Smooth muscle cell (in vitro differentiated cells): ENCODE measurements around the gene TMEM253. TPM values are rescaled to one million over a fixed set of nuclear protein-coding genes. Genes with fewer than 3 reads are reported as not detected.
A peak's percentile ranks its signal among the peaks of the same experiment; 100 is the strongest.

Experiments used
- DNase-seq: peaks from one replicate; lab custom pipeline; 2025; ENCODE audit not compliant: unreplicated experiment; lab: John Stamatoyannopoulos, UW
- H2AFZ ChIP-seq: fragments of 200-600 bp; sonication (generic); 2 replicates; pipeline ENCODE4 v1.6.0; 2016; ENCODE audit warnings: antibody characterized with exemption, low read depth, mild to moderate bottlenecking
- H3F3A ChIP-seq: fragments of 200-600 bp; sonication (generic); 2 replicates; pipeline ENCODE4 v1.6.0; 2017; ENCODE audit warnings: antibody characterized with exemption, low read depth
- H3K27ac ChIP-seq: fragments of 200-600 bp; sonication (generic); 2 replicates; pipeline ENCODE4 v1.5.1; 2016; ENCODE audit warnings: low read depth, mild to moderate bottlenecking
- H3K27me3 ChIP-seq: fragments of 200-600 bp; sonication (generic); 2 replicates; pipeline ENCODE4 v1.6.1; 2016; ENCODE audit warnings: low read depth, mild to moderate bottlenecking
- H3K36me3 ChIP-seq: fragments of 200-600 bp; sonication (generic); 2 replicates; pipeline ENCODE4 v1.5.1; 2016; ENCODE audit warnings: low read depth
- H3K4me1 ChIP-seq: fragments of 200-600 bp; sonication (generic); 2 replicates; pipeline ENCODE4 v1.5.1; 2016; ENCODE audit warnings: low read depth
- H3K4me2 ChIP-seq: fragments of 200-600 bp; sonication (generic); 2 replicates; pipeline ENCODE4 v1.6.0; 2016; ENCODE audit warnings: mild to moderate bottlenecking
- H3K4me3 ChIP-seq: fragments of 200-600 bp; sonication (generic); 2 replicates; pipeline ENCODE4 v1.5.1; 2016; ENCODE audit warnings: mild to moderate bottlenecking
- H3K79me2 ChIP-seq: fragments of 200-600 bp; sonication (generic); 2 replicates; pipeline ENCODE4 v1.6.0; 2016; ENCODE audit warnings: low read depth, mild to moderate bottlenecking
- H3K9ac ChIP-seq: fragments of 200-600 bp; sonication (generic); 2 replicates; pipeline ENCODE4 v1.6.0; 2016; ENCODE audit warnings: low read depth
- H3K9me3 ChIP-seq: fragments of 200-600 bp; sonication (generic); replicated peaks from 2 replicates; pipeline ENCODE4 v1.5.1; 2016; ENCODE audit warnings: low read depth
- H4K20me1 ChIP-seq: fragments of 200-600 bp; sonication (generic); 2 replicates; pipeline ENCODE4 v1.6.0; 2016; ENCODE audit warnings: low read depth
- CTCF ChIP-seq: fragments of 200-600 bp; sonication (generic); IDR thresholded peaks from 2 replicates; pipeline ENCODE4 v1.5.1; 2017; ENCODE audit warnings: borderline replicate concordance, mild to moderate bottlenecking, antibody characterized with exemption; ENCODE audit not compliant: insufficient read depth, poor library complexity, severe bottlenecking
- WGBS: methylation state at CpG from one replicate; pipeline ENCODE4 v1.1.7; 2016; ENCODE audit warnings: low lambda C conversion rate; 5-methylcytosine and 5-hydroxymethylcytosine counted together
- polyA plus RNA-seq: library from polyadenylated mRNA; unstranded; fragments of >200 nt; fragmentation: Nextera tagmentation; extraction: Ambion mirVana; gene quantifications from 2 replicates; pipeline ENCODE4 v1.2.1, GENCODE V29; 2016
- total RNA-seq: library from RNA; depleted of rRNA; stranded (reverse); fragments of >200 nt; gene quantifications from 2 replicates; pipeline ENCODE4 v1.2.3, GENCODE V29; 2014

Gene TMEM253
- total and polyA plus RNA-seq, 2 experiments from 2014 or later, result 0.41 to 1.0 TPM

GRCh38 chr14:21093018-21093417 is 7.8 kb upstream of the TMEM253 start:
- WGBS, result 78% methylated on average over 28 of the region's 36 CpGs
- no peak for DNase-seq

GRCh38 chr14:21093769-21094681 is 6.8 kb upstream of the TMEM253 start:
- H3K79me2 ChIP-seq, result no peaks in the 10 kb centered on the region
- no peaks in the 10 kb centered on the region for H3K9me3 ChIP-seq
- H3K4me2 ChIP-seq, result peak overlapping the region; percentile 64
- no peaks in the 10 kb centered on the region for H3K36me3 ChIP-seq
- peaks cover 47% of the 10 kb centered on the region for H3K4me1 ChIP-seq
- peak overlapping the region; percentile 24 for H3K27ac ChIP-seq
- TF ChIP-seq CTCF, result peak; percentile 34
- no peak overlapping the region for H2AFZ ChIP-seq
- H3F3A ChIP-seq, result peaks cover 49% of the 10 kb centered on the region
- no peak for DNase-seq
- 13% methylated on average over 7 of the region's 7 CpGs for WGBS
- H3K9ac ChIP-seq, result no peak overlapping the region
- H3K4me3 ChIP-seq, result no peak overlapping the region
- H3K27me3 ChIP-seq, result no peaks in the 10 kb centered on the region
- peaks cover 26% of the 10 kb centered on the region for H4K20me1 ChIP-seq

More at GRCh38 chr14:21093018-21093417, 7.8 kb upstream of the TMEM253 start:
- Histone ChIP-seq H3K4me3 (no peak overlapping the region), H3K9ac (no peak overlapping the region), H3F3A (peaks cover 53% of the 10 kb centered on the region), H3K4me2 (no peak overlapping the region), H3K4me1 (peaks cover 43% of the 10 kb centered on the region), H3K27me3 (no peaks in the 10 kb centered on the region), H2AFZ (no peak overlapping the region), H4K20me1 (peaks cover 30% of the 10 kb centered on the region), H3K36me3 (no peaks in the 10 kb centered on the region), H3K9me3 (no peaks in the 10 kb centered on the region), H3K79me2 (no peaks in the 10 kb centered on the region), H3K27ac (no peak overlapping the region)
- no peak for TF ChIP-seq CTCF

- no peaks in the 10 kb centered on the region for H3K36me3 ChIP-seq
- no peak overlapping the region for H2AFZ ChIP-seq
- WGBS, result 90% methylated on average over 6 of the region's 6 CpGs
- no peaks in the 10 kb centered on the region for H3K9me3 ChIP-seq
- peaks cover 56% of the 10 kb centered on the region for H3K4me1 ChIP-seq
- H3K27ac ChIP-seq, result peak overlapping the region; percentile 49
- no peaks in the 10 kb centered on the region for H3K27me3 ChIP-seq
- peaks cover 26% of the 10 kb centered on the region for H4K20me1 ChIP-seq
- H3K4me3 ChIP-seq, result no peak overlapping the region
- no peak overlapping the region for H3K9ac ChIP-seq
- no peak for TF ChIP-seq CTCF
- DNase-seq, result no peak
- no peak overlapping the region for H3K4me2 ChIP-seq
- H3F3A ChIP-seq, result peaks cover 44% of the 10 kb centered on the region
- H3K79me2 ChIP-seq, result no peaks in the 10 kb centered on the region
Observed at GRCh38 chr14:21095430-21096205, 5.2 kb upstream of the TMEM253 start.
